Activated T-cell treated with anti-CD3 and anti-CD28 coated beads for 48 hours (primary cell): Measurements from ENCODE around the gene NUMB.

Source experiments
- DNase-seq: peaks from one replicate; pipeline ENCODE4 v3.0.0-alpha.2; 2020; ENCODE audit warnings: low read depth

Gene NUMB

GRCh38 chr14:73261075-73261474 is 197.3 kb downstream of the NUMB start:
- DNase-seq: no peak

- no peak for DNase-seq
Measured at GRCh38 chr14:73260574-73260973, 197.8 kb downstream of the NUMB start.

GRCh38 chr14:73259837-73260236 is 198.5 kb downstream of the NUMB start:
- no peak for DNase-seq

GRCh38 chr14:73258845-73259611 is 199.3 kb downstream of the NUMB start:
- no peak for DNase-seq

- DNase-seq: no peak
Measured at GRCh38 chr14:73258076-73258475, 200.3 kb downstream of the NUMB start.

GRCh38 chr14:73255693-73256225 is 202.6 kb downstream of the NUMB start:
- no peak for DNase-seq

- no peak for DNase-seq
Measured at GRCh38 chr14:73255005-73255400, 203.3 kb downstream of the NUMB start.

GRCh38 chr14:73254247-73255004 is 203.9 kb downstream of the NUMB start:
- no peak for DNase-seq

GRCh38 chr14:73253721-73254120 is 204.6 kb downstream of the NUMB start:
- no peak for DNase-seq

GRCh38 chr14:73253323-73253610 is 205.1 kb downstream of the NUMB start:
- DNase-seq: no peak

- DNase-seq: no peak
Measured at GRCh38 chr14:73252491-73253322, 205.6 kb downstream of the NUMB start.

- DNase-seq: no peak
Measured at GRCh38 chr14:73251516-73252215, 206.7 kb downstream of the NUMB start.

- DNase-seq: no peak
Measured at GRCh38 chr14:73250781-73251500, 207.4 kb downstream of the NUMB start.

- DNase-seq: no peak
Measured at GRCh38 chr14:73250317-73250713, 208.0 kb downstream of the NUMB start.

GRCh38 chr14:73249564-73250316 is 208.6 kb downstream of the NUMB start:
- DNase-seq: no peak

GRCh38 chr14:73249108-73249507 is 209.2 kb downstream of the NUMB start:
- no peak for DNase-seq

- no peak for DNase-seq
Measured at GRCh38 chr14:73248108-73248868, 210.1 kb downstream of the NUMB start.

- no peak for DNase-seq
Measured at GRCh38 chr14:73246387-73247150, 211.8 kb downstream of the NUMB start.
